HCT116 (cell line): ENCODE data around the gene ANKFN1. TPM values are rescaled to one million over a fixed set of nuclear protein-coding genes. Genes with fewer than 3 reads are reported as not detected.

Experiments used
- ATAC-seq: fragments of 200-7000 bp; cut with Tn5 transposase; 2 replicates; pipeline ENCODE4 v1.9.1; 2020; ENCODE audit warnings: mild to moderate bottlenecking, moderate library complexity
- BruUV-seq: library from RNA; stranded (reverse); fragments of 400-500 nt; replicated peaks from 2 replicates; lab custom pipeline; 2021; lab: Mats Ljungman, UMichigan
- CTCF ChIA-PET: fragments of 300-600 bp; sonication (Branson Sonifier 250); formaldehyde crosslinking; loops from one replicate; lab custom pipeline; 2021; ENCODE audit warnings: antibody characterized with exemption; lab: Charles Lee
- POLR2A ChIA-PET: fragments of 300-600, 350-600 bp; sonication (Branson Sonifier 250); formaldehyde crosslinking; loops from one replicate; lab custom pipeline; 2021; ENCODE audit warnings: antibody characterized with exemption; lab: Charles Lee
- RAD21 ChIA-PET, 2 experiments: fragments of 300-600 bp; sonication (Branson Sonifier 250); formaldehyde crosslinking; loops; one replicate each; lab custom pipeline; 2023; ENCODE audit warnings: low total read pairs in 2 of 2; ENCODE audit not compliant: uncharacterized antibody in 2 of 2, unreplicated experiment in 2 of 2, low non-redundant PET in 1 of 2; lab: Charles Lee
- DNase-seq: peaks from one replicate; pipeline ENCODE4 v3.0.0-alpha.2; 2010; ENCODE audit warnings: low read depth, low spot score
- H2AFZ ChIP-seq: fragments of 200-600 bp; shearing (Covaris generic), sonication (generic); 2 replicates; pipeline ENCODE4 v1.6.1; 2017; ENCODE audit warnings: low read depth, mixed run types, mixed read lengths, antibody characterized with exemption, low read length; ENCODE audit not compliant: poor library complexity, severe bottlenecking
- H3K27ac ChIP-seq: 2 replicates; pipeline ENCODE4 v1.5.1; 2012; ENCODE audit warnings: low read depth, low read length
- H3K27me3 ChIP-seq: fragments of 200-600 bp; sonication (generic); 2 replicates; pipeline ENCODE4 v1.6.1; 2016; ENCODE audit warnings: mixed run types, low read length, mixed read lengths; ENCODE audit not compliant: insufficient read depth
- H3K36me3 ChIP-seq, 2 experiments: fragments of 200-500 bp in 1 of 2; fragments of 200-600 bp in 1 of 2; sonication (Bioruptor generic) in 1 of 2; sonication (generic) in 1 of 2; 2 replicates each; pipeline versions ENCODE4 v1.5.1 to v1.6.1; 2014 to 2016; ENCODE audit warnings: low read length in 2 of 2, inconsistent platforms in 1 of 2, mixed read lengths in 1 of 2, mixed run types in 1 of 2; ENCODE audit not compliant: insufficient read depth in 2 of 2, control insufficient read depth in 1 of 2
- H3K4me1 ChIP-seq, 2 experiments: fragments of 200-600 bp in 1 of 2; sonication (generic) in 1 of 2; 2 replicates each; pipeline versions ENCODE4 v1.5.1 to v1.6.1; 2012 to 2017; ENCODE audit warnings: low read length in 2 of 2, inconsistent platforms in 1 of 2, mild to moderate bottlenecking in 1 of 2, mixed read lengths in 1 of 2, mixed run types in 1 of 2, moderate library complexity in 1 of 2; ENCODE audit not compliant: insufficient read depth in 2 of 2, control insufficient read depth in 1 of 2
- H3K4me2 ChIP-seq: fragments of 200-600 bp; sonication (generic); 2 replicates; pipeline ENCODE4 v1.6.1; 2017; ENCODE audit warnings: mixed run types, low read length, mixed read lengths
- H3K4me3 ChIP-seq, 2 experiments: fragments of 200-600 bp in 1 of 2; sonication (generic) in 1 of 2; replicated peaks in 1 of 2; 2 replicates each; pipeline ENCODE4 v1.5.1; 2011 to 2016; ENCODE audit warnings: low read length in 2 of 2, control low read depth in 1 of 2, low read depth in 1 of 2, mild to moderate bottlenecking in 1 of 2, mixed read lengths in 1 of 2, mixed run types in 1 of 2
- H3K79me2 ChIP-seq: fragments of 200-600 bp; sonication (generic); 2 replicates; pipeline ENCODE4 v1.6.1; 2017; ENCODE audit warnings: mild to moderate bottlenecking, mixed run types, low read length, moderate library complexity, mixed read lengths; ENCODE audit not compliant: insufficient read depth
- H3K9ac ChIP-seq: fragments of 200-600 bp; sonication (generic); 2 replicates; pipeline ENCODE4 v1.6.1; 2016; ENCODE audit warnings: low read length, mixed read lengths
- H3K9me2 ChIP-seq: fragments of 200-600 bp; sonication (generic), shearing (Covaris generic); 2 replicates; pipeline ENCODE4 v1.6.1; 2017; ENCODE audit warnings: mixed run types, mild to moderate bottlenecking, moderate library complexity; ENCODE audit not compliant: insufficient read depth
- H3K9me3 ChIP-seq, 2 experiments: fragments of 200-500 bp in 1 of 2; fragments of 200-600 bp in 1 of 2; sonication (Bioruptor generic) in 1 of 2; sonication (generic) in 1 of 2; 2 replicates each; pipeline ENCODE4 v1.6.1; 2014 to 2017; ENCODE audit warnings: low read length in 2 of 2, mixed read lengths in 2 of 2, inconsistent platforms in 1 of 2, low read depth in 1 of 2, mild to moderate bottlenecking in 1 of 2, mixed run types in 1 of 2, moderate library complexity in 1 of 2; ENCODE audit not compliant: control insufficient read depth in 1 of 2, insufficient read depth in 1 of 2
- H4K20me1 ChIP-seq: fragments of 200-600 bp; sonication (generic), shearing (Covaris generic); 2 replicates; pipeline ENCODE4 v1.6.1; 2017; ENCODE audit warnings: mixed run types, mild to moderate bottlenecking, moderate library complexity; ENCODE audit not compliant: insufficient read depth
- EZH2 ChIP-seq: fragments of 200-600 bp; sonication (generic); IDR thresholded peaks from 2 replicates; pipeline ENCODE4 v1.6.1; 2017; ENCODE audit warnings: antibody characterized with exemption, mixed run types
- EZH2phosphoT487 ChIP-seq: fragments of 200-600 bp; IDR thresholded peaks from 2 replicates; pipeline ENCODE4 v1.6.1; 2018; ENCODE audit warnings: antibody characterized with exemption, borderline replicate concordance
- POLR2AphosphoS5 ChIP-seq: IDR thresholded peaks from 2 replicates; pipeline ENCODE4 v1.6.1; 2011; ENCODE audit warnings: mild to moderate bottlenecking, low read depth, low read length, moderate library complexity
- RAD21 ChIP-seq: IDR thresholded peaks from 2 replicates; pipeline ENCODE4 v1.6.1; 2012; ENCODE audit warnings: low read depth, mild to moderate bottlenecking
- SP1 ChIP-seq: IDR thresholded peaks from 2 replicates; pipeline ENCODE4 v1.6.1; 2012; ENCODE audit warnings: low read depth
- YY1 ChIP-seq: IDR thresholded peaks from 2 replicates; pipeline ENCODE4 v1.6.1; 2011; ENCODE audit warnings: low read length, low read depth, moderate library complexity, mild to moderate bottlenecking; ENCODE audit not compliant: insufficient replicate concordance; ENCODE audit errors: extremely low read depth
- ZNF274 ChIP-seq: fragments of 200-500 bp; sonication (Bioruptor generic); IDR thresholded peaks from 2 replicates; pipeline ENCODE4 v1.6.1; 2014; ENCODE audit warnings: mild to moderate bottlenecking, low read depth, low read length, inconsistent platforms
- intact Hi-C: fragments of 100-400 bp; cut with micrococcal nuclease; formaldehyde crosslinking; loops from 2 replicates; pipeline ENCODE4 v1.10.0; 2022
- total RNA-seq: library from RNA; stranded (reverse); gene quantifications from one replicate; pipeline ENCODE4 v1.2.1, GENCODE V29; 2021; ENCODE audit not compliant: unreplicated experiment
- TF ChIP-seq, protein P1 (sequence below): IDR thresholded peaks from 2 replicates; pipeline ENCODE4 v1.6.1; 2012; ENCODE audit warnings: low read depth
- TF ChIP-seq, protein P2 (sequence below): IDR thresholded peaks from 2 replicates; pipeline ENCODE4 v1.6.1; 2012
- TF ChIP-seq, protein P3 (sequence below), 3 experiments: fragments of 200-600 bp in 1 of 3; sonication (generic) in 1 of 3; IDR thresholded peaks in 2 of 3; conservative IDR thresholded peaks in 1 of 3; 2 replicates each; pipeline ENCODE4 v1.5.1; 2012 to 2017; ENCODE audit warnings: low read depth in 2 of 3, low read length in 2 of 3, antibody characterized with exemption in 1 of 3, borderline replicate concordance in 1 of 3, control low read depth in 1 of 3, mild to moderate bottlenecking in 1 of 3, mixed read lengths in 1 of 3, mixed run types in 1 of 3, moderate library complexity in 1 of 3; ENCODE audit not compliant: insufficient read depth in 1 of 3
- TF ChIP-seq, protein P4 (sequence below): IDR thresholded peaks from 2 replicates; pipeline ENCODE4 v1.6.1; 2011; ENCODE audit warnings: mild to moderate bottlenecking, low read length, moderate library complexity; ENCODE audit not compliant: insufficient replicate concordance; ENCODE audit errors: extremely low read depth

The ANKFN1 gene
- total RNA-seq, 1 experiment from 2014 or later, result 1.1 TPM

DNA sequence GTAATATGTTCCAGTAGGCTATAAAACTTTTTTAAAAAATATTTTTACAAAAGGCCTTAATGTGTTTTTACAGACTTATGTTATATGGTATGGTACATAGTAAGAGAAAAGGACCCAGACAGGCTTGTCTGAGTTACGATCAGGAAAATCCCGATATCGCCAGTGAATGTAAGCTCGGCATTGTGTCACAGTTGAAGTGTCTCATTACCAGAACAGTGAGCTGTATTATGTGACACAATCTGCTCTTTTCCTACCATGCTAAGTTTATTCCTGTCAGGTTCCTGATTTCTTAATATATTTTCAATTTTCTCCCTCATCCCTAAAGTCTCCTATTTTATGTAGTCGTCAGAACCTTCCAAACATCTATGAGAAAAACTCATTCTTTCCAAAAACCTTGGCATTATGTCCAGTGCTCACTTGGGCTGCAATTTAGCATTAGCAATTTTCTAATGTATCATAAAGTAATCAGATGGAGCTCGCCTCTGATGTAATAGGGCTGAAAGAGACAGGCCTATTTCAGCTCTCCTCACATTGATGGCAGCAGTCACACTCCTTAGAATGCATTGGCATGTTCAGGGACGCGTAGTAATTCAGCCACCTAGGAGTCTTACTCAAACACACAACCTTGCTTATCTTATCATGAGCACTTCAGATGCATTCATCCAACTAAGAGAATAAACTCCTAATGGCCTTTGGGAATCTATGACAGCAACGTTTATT is 292.6 kb downstream of the ANKFN1 start:
- Histone ChIP-seq H3K4me3 (no peak overlapping the region), H3K79me2 (no peaks in the 10 kb centered on the region), H2AFZ (no peak overlapping the region), H3K27me3 (peaks cover 37% of the 10 kb centered on the region), H3K27ac (no peak overlapping the region), H4K20me1 (no peaks in the 10 kb centered on the region)
- CTCF ChIA-PET, result no interaction called here
- RAD21 ChIA-PET, result no interaction called here
- ATAC-seq, result no peak
- intact Hi-C loops, result no loop called here
- no TSS peak for BruUV-seq
- no peak for DNase-seq
- TF ChIP-seq EZH2phosphoT487 (no peak), POLR2AphosphoS5 (no peak), RAD21 (no peak), ZNF274 (no peak), EZH2 (no peak), YY1 (no peak), SP1 (no peak)
- TF ChIP-seq, protein P1, sequence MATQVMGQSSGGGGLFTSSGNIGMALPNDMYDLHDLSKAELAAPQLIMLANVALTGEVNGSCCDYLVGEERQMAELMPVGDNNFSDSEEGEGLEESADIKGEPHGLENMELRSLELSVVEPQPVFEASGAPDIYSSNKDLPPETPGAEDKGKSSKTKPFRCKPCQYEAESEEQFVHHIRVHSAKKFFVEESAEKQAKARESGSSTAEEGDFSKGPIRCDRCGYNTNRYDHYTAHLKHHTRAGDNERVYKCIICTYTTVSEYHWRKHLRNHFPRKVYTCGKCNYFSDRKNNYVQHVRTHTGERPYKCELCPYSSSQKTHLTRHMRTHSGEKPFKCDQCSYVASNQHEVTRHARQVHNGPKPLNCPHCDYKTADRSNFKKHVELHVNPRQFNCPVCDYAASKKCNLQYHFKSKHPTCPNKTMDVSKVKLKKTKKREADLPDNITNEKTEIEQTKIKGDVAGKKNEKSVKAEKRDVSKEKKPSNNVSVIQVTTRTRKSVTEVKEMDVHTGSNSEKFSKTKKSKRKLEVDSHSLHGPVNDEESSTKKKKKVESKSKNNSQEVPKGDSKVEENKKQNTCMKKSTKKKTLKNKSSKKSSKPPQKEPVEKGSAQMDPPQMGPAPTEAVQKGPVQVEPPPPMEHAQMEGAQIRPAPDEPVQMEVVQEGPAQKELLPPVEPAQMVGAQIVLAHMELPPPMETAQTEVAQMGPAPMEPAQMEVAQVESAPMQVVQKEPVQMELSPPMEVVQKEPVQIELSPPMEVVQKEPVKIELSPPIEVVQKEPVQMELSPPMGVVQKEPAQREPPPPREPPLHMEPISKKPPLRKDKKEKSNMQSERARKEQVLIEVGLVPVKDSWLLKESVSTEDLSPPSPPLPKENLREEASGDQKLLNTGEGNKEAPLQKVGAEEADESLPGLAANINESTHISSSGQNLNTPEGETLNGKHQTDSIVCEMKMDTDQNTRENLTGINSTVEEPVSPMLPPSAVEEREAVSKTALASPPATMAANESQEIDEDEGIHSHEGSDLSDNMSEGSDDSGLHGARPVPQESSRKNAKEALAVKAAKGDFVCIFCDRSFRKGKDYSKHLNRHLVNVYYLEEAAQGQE, result no peak
- TF ChIP-seq, protein P2, sequence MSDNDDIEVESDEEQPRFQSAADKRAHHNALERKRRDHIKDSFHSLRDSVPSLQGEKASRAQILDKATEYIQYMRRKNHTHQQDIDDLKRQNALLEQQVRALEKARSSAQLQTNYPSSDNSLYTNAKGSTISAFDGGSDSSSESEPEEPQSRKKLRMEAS, result no peak
- TF ChIP-seq, protein P3, sequence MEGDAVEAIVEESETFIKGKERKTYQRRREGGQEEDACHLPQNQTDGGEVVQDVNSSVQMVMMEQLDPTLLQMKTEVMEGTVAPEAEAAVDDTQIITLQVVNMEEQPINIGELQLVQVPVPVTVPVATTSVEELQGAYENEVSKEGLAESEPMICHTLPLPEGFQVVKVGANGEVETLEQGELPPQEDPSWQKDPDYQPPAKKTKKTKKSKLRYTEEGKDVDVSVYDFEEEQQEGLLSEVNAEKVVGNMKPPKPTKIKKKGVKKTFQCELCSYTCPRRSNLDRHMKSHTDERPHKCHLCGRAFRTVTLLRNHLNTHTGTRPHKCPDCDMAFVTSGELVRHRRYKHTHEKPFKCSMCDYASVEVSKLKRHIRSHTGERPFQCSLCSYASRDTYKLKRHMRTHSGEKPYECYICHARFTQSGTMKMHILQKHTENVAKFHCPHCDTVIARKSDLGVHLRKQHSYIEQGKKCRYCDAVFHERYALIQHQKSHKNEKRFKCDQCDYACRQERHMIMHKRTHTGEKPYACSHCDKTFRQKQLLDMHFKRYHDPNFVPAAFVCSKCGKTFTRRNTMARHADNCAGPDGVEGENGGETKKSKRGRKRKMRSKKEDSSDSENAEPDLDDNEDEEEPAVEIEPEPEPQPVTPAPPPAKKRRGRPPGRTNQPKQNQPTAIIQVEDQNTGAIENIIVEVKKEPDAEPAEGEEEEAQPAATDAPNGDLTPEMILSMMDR (IDR thresholded peaks at IDR 0.05 in 2 of 3, conservative IDR thresholded peaks at IDR 0.05 in 1 of 3; ENCODE audit: borderline replicate concordance in 1 of 3, insufficient read depth in 1 of 3, low read depth in 2 of 3, low read length in 2 of 3), result no peak
- TF ChIP-seq, protein P4, sequence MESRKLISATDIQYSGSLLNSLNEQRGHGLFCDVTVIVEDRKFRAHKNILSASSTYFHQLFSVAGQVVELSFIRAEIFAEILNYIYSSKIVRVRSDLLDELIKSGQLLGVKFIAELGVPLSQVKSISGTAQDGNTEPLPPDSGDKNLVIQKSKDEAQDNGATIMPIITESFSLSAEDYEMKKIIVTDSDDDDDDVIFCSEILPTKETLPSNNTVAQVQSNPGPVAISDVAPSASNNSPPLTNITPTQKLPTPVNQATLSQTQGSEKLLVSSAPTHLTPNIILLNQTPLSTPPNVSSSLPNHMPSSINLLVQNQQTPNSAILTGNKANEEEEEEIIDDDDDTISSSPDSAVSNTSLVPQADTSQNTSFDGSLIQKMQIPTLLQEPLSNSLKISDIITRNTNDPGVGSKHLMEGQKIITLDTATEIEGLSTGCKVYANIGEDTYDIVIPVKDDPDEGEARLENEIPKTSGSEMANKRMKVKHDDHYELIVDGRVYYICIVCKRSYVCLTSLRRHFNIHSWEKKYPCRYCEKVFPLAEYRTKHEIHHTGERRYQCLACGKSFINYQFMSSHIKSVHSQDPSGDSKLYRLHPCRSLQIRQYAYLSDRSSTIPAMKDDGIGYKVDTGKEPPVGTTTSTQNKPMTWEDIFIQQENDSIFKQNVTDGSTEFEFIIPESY, result no peak
- TF ChIP-seq, all 23 proteins: peak for 0
- no peaks in the 10 kb centered on the region for H3K9me2 ChIP-seq
- H3K4me1 ChIP-seq, result no peaks in the 10 kb centered on the region
- H3K36me3 ChIP-seq, result no peaks in the 10 kb centered on the region
- H3K9me3 ChIP-seq, result no peaks in the 10 kb centered on the region
- H3K4me2 ChIP-seq, result no peak overlapping the region
- H3K9ac ChIP-seq, result no peak overlapping the region
- POLR2A ChIA-PET, result no interaction called here
